GM12873 (cell line): ENCODE results near the gene TRABD2B.

Source experiments
- CTCF ChIP-seq: IDR thresholded peaks from 2 replicates; pipeline ENCODE4 v1.5.1; 2012; ENCODE audit warnings: low read depth, mild to moderate bottlenecking, moderate library complexity, low read length, control low read depth; ENCODE audit not compliant: insufficient read depth; ENCODE audit errors: missing control alignments

The TRABD2B gene

GRCh38 chr1:48035371-48036141, 38.4 kb upstream of the TRABD2B start:
- TF ChIP-seq CTCF = no peak

DNA sequence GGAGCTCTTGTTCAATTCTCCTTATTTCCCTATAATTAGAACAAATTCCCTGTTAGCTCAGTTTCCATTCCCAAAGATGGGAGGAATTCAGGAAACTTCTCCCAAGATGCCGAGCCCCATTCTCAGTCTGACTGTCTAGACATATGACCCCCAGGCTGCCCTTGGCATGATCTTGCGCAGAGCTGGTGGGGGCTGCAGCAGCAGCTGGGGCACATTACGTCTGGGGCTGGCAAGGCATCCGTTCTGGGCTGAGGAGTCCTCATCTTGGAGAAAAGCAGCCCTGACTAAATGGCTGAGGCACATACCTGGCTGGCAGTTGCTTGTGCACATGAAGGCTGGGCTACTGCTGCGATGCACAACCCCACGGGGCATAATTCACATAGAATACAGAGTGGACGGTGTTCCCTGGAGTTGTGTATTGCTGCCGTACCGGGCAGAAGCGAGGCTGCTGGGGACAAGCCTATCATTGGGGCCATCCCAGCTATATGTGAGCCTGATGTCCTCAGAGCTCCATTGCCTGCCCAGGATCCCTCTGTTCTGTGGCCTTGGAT, 36.4 kb upstream of the TRABD2B start:
- TF ChIP-seq CTCF = no peak

GRCh38 chr1:48031676-48032075, 34.5 kb upstream of the TRABD2B start:
- no peak for TF ChIP-seq CTCF

DNA sequence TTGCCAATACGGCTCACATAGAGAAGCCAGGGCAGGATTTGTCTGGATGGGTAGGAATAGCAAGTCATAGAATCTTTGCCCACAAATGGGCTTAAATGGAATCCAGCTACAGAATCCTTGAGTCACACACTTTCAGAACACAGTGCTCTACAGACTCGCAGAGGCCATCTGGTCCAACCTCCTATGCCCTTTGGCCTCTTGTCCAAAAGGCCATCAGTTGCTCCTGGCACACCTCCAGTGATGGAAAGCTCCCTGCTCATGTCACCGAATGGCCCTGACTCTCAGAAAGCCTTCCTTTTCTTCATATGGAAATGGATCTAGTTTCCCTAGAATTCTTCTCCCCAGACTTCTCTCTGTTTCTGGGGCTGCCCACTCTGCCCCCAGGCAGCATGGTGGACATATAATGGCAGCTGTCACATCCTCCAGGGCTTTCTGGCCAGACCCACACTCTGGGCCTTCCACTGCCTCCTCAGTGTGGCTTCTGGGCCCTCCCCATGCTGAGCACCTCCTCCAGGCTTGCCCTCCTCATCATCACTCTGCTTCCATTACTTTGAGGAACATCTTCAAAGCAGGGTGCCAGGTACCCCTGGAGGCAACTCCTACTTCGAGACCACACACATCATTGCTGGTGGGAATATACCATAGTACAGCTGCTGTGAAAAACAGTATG, 33.6 kb upstream of the TRABD2B start:
- no peak for TF ChIP-seq CTCF

DNA sequence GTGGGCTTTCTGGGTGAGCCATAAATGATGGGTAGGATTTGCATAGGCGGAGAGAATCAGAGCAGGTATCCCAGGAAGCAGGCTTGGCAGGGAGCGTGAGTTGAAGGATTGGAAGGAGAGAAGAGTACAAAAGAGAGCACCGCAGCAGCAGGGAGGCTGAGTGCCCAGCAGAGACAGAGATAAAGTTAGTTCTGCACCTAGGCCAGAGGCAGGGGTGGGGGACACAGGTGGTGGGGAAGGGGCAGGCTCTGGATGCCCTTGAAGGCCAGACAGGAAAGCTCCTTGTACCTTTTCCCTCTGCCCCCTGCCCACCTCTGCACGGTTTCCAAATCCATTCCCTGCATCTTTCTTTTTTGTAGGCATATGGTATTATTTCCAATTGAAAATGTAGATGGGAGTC, 33.0 kb upstream of the TRABD2B start:
- no peak for TF ChIP-seq CTCF

DNA sequence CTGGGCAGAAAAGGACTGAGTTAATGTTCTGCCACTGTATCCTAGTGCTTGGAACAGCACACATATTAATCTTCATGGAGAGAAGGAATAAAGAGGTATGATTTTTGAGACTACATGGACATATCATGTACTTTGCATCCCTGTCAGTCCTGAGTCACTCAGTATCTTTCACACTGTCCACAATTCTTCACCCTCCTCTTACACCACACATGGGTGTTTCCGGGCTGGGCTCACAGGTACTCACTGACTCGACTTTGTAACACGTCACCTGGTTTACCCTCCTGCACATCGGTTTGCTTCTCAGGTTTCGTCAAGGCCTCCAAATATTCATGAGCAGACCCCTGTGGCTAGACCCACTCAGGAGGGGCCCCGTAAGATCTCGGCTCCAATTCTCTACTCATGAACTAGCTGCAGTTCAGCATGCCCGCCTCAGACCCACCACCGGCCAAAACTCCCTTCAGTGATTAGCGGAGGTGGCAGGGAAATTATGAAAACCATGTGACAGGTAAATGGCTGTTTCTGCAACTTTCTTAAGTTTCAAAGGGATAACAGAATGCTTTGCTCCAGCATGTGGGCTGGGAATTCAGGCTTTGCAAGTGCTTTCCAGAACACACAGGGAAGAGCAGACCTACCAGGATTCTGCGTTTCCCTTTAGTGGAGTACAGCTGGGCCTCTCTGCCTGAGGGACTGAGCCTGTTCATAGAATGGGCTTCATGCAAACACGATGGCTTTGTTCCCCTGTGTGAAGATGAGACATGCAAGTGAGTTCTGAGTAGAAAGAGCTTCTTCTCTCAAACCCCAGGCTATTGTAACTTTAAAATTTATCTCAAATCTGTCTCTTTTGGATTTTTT, 31.3 kb upstream of the TRABD2B start:
- TF ChIP-seq CTCF = no peak

GRCh38 chr1:48027533-48027835, 30.3 kb upstream of the TRABD2B start:
- TF ChIP-seq CTCF = no peak
